GF-D8 (cell line): ENCODE data around the gene TRIM49B.
"Not testable (repeated sequence)": the region's sequence is repeated elsewhere in the genome, so short reads cannot be mapped to it uniquely, and the experiment has no call there.

Experiments used
- DNase-seq: peaks from one replicate; lab custom pipeline; 2025; lab: John Stamatoyannopoulos, UW

Gene TRIM49B

GRCh38 chr11:49028523-49028922 lies at the start of gene TRIM49B:
Gene TRIM49B (plus strand): TSS chr11:49028823. CDS start chr11:49031600, 2,777 bp downstream.
- not testable (repeated sequence) for DNase-seq

DNA sequence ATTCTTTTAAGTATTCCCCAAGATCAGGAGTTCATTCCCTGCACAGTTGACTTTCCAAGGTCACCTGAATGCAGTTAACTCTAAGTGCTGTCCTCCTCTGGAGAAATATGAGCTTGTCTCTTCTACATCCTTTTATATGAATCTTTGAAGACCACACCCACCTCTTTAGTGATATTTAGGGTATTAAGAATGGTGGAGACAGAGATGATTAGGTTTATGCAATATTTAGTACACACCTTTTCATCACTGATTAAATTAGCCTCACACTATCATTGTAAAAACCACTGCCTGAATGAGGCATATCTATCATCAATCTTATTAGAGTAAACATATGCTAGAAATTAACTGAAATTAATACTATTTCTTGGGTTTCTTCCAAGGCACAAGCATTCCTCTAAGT lies 44.8 kb upstream of the TRIM49B start, which contains the start of gene TRIM51G:
Gene TRIM51G (minus strand): TSS at position 101 of the 400 bp plus-strand sequence. CDS start 2,190 bp downstream, outside the sequence.
- DNase-seq: not testable (repeated sequence)

DNA sequence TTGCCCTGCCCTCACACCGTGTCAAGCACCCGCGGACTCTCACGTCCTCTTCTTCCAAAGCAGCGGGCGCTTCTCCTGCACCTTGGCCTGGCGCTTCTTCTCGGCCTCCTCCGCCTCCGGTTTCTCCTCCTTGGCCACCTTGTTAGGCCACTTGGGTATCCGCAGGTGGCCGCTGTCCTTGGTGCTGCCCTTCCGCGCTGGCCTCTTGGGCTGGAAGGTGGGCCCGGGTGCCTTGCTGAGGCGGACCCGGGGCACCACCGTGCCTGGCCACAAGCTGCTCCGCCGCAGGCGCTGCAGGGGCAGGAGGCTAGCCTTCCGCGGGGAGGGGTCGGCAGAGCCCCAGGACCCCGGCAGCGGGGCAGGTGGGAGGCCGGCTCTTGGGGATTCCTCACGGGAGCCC lies 19.6 kb downstream of the TRIM49B start:
- DNase-seq: not testable (repeated sequence)

- not testable (repeated sequence) for DNase-seq
Observed at GRCh38 chr11:49049821-49050220, 21.2 kb downstream of the TRIM49B start.

GRCh38 chr11:49059012-49059411 lies 30.4 kb downstream of the TRIM49B start, which contains the start of gene TRIM64C:
Gene TRIM64C (minus strand): TSS chr11:49059112. CDS start chr11:49059112, 0 bp downstream.
- DNase-seq: not testable (repeated sequence)

- DNase-seq: not testable (repeated sequence)
Observed at GRCh38 chr11:49069897-49070296, 41.3 kb downstream of the TRIM49B start.
